GM12874 (cell line): ENCODE data around the gene LDB1.

Source experiments
- CTCF ChIP-seq: IDR thresholded peaks from 2 replicates; pipeline ENCODE4 v1.5.1; 2011; ENCODE audit warnings: low read depth, mild to moderate bottlenecking, control low read depth, low read length, moderate library complexity; ENCODE audit not compliant: insufficient read depth

Gene LDB1

GRCh38 chr10:102120991-102121738 lies 997 bp upstream of the LDB1 start:
- TF ChIP-seq CTCF = no peak

- no peak for TF ChIP-seq CTCF
Measured at GRCh38 chr10:102119417-102120141, 589 bp downstream of the LDB1 start.

- no peak for TF ChIP-seq CTCF
Measured at GRCh38 chr10:102118867-102119266, 1.3 kb downstream of the LDB1 start.

- 0 out of 2 replicates have a peak, but pooled peaks have one; percentile 28 for TF ChIP-seq CTCF
Measured at GRCh38 chr10:102117391-102118159, 2.6 kb downstream of the LDB1 start.

GRCh38 chr10:102116656-102117055 lies 3.5 kb downstream of the LDB1 start:
- no peak for TF ChIP-seq CTCF

GRCh38 chr10:102115775-102116174 lies 4.4 kb downstream of the LDB1 start:
- no peak for TF ChIP-seq CTCF
